ENCODE measurements around the gene EML3.
"Not testable (repeated sequence)": the region's sequence is repeated elsewhere in the genome, so short reads cannot be mapped to it uniquely, and the experiment has no call there.

The EML3 gene

DNA sequence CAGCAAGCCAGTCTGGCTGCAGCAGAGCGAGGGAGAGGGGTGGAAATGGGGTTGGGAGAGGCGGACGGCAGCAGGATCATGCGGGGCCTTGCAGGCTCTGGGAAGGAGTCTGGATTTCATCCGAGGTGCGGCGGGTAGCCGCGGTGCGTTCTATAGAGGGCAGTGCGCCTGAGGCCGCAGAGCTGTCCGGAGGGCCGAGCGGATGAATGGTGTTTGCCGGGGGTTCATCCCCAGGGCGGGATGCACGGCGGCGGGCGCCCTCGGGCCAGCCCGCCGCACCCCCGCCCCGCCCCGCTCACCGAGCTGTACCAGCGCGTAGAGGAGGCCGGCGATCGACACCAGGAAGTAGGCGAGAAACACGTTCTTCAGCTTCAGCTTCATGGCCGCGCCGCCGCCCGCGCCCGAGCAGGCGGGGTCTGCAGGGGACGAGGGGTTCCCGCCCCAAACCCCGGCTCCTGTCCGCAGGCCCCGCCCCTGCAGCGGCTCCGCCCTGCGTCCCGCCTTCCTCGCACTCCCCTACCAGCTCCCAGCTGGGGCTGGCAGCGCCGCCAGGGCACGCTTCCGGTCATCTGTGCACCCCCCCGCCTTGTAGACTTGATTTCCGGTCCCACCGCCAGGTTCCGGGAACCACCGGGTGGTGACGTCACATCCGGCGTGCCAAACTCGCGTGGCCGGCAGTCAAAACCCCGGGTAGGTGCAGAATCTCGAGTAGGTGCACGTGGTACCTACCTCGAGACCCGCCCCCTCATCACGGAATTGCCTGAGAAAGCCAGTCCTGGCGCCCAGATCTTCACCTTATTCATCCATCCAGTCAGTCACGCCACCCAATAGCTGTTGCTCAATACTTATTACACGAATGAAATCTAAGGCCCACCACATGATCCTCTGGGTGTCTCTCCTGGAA lies 9.2 kb upstream of the EML3 start, which contains the start of gene B3GAT3:
Gene B3GAT3 (minus strand): TSS at position 420 of the 904 bp plus-strand sequence. CDS start 39 bp downstream, at position 381.
- peak; percentile 94 to 95 for DNase-seq (ENCODE audit: low read depth in 2 of 2)

DNA sequence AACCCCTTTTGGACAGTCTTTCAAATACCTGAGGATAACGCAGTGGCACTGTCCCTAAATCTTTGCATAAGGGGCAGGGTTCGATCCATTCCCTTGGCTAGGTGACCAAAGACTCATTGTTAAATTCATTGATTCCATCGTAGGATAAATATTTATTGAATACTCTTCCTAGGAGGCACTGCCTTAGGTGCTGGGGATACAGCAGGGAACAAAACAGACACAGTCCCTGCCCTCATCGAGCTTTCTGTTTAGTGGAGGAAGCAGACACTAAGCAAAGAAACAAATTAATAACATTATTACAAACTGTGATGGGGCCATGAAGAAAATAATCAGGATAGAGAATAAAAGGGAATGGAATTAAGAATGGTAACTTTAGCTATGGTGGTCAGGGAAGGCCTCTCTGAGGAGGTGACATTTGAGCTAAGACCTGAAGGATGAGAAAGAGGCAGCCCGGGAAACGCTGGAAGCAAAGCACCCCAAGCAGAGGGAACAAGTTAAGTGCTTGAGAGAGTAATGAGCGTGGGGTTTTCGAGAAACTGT lies 8.5 kb upstream of the EML3 start:
- no peak for DNase-seq (ENCODE audit: low read depth in 2 of 2)

DNA sequence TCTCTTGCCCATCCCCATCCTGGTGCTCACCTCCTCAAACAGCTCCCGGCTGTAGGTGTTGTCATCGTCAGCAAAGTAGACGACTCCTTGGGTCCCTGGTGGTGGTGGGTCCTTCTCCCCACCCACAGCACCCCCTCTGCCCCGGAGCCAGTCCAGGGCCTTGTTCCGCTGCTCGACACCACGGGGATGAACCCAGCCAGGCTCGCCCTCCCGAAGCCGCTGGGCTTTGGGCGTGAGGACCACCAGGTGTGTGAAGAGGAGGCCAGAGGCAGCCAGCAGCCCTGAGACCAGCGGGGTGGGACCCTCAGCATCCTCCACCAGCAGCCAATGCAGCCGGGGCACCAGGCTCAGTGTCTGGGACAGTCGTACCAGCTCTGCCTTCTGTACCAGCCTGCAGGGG lies 4.4 kb upstream of the EML3 start:
- not testable (repeated sequence) for DNase-seq (ENCODE audit: low read depth in 2 of 2)

DNA sequence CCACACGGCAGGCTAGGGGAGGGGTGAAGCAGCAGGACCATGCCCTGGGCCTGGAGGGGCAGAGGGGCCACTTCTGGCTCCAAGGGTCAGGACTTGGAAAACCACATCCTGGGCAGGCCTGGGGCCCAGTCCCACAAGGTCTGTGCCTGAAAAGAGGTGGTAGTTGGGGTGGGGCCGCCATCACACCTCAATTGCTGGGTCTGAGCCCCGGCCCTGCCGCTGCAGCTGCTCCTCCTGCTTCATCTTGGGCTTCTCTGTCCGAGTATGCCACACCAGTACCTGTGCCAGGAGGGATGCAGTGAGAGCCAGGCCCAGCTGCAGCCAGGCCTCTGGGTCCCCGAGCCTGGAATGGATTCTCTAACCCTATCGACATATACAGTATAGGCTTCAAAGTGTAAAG lies 2.9 kb upstream of the EML3 start:
- DNase-seq (ENCODE audit: low read depth in 2 of 2) = no peak

DNA sequence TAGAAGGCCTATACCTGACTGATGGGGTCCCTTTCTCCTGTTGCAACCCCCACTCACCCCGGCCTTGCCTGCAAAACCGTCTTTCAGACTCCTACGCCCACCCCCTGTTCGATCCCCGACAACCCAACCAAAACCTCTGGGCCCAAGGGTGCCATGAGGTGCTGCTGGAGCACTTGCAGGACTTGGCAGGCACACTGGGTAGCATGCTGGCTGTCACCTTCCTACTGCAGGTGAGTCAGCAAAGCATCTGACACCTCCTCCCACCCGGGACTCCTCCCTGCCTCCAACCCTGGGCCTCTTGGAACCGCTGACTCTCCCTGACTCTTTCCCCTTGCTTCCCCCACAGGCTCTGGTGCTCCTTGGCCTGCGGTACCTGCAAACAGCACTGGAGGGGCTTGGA lies 1.7 kb upstream of the EML3 start:
- DNase-seq (ENCODE audit: low read depth in 2 of 2) = no peak

- no peak for DNase-seq (ENCODE audit: low read depth in 2 of 2)
Observed at GRCh38 chr11:62613291-62613778, 760 bp upstream of the EML3 start.

DNA sequence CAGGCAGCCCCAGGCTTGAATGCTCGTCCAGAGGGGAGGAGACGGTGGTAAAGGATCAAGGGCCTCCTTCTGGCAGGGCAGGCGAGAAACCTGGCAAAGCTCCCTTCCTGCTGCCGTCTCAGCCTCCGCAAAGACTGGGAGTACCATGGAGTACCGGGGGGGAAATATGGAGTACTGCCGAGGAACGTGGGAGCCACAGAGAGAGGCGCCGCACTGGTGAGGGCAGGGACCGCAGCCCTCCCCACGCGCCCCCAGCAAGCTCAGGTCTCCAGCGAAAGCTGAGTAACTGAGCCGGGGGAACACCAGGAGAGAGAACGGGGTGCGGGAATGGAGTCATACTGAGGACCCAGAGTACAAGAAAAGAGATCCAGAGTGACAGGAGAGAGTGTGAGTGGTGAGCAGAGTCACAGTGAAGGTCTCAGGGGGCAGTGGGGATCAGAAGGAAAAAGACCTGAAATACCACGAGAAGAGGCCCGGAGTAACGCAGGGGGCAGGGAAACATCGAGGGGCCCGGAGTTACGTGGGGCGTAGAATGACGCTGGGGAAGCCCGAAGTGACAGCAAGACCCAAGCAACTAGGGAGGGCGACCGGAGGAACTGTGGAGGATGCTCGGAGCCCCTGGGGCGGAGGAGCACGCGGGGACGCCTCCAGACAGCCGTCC lies 740 bp downstream of the EML3 start:
- DNase-seq (ENCODE audit: low read depth in 2 of 2) = no peak

- DNase-seq (ENCODE audit: low read depth in 2 of 2) = no peak
Observed at GRCh38 chr11:62610814-62611704, 1.5 kb downstream of the EML3 start.

DNA sequence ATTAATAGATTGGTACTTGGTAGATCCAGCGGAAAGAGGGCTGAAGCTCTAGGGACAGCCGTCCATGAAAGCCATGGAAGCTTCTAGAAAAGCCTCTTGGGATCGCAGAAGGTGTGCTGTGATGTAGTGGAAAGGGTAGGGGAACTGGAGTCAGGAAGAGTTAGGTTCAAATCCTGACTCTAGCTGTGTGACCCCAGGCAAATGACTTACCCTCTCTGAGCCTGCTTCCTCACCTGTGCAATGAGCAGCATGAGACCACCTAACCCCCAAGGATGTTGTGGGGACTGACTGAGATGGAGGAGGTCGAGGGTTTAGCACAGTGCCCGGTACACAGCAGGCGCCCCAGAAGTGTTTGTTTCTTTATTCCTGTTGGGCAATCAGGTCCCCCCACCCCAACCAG lies 2.2 kb downstream of the EML3 start:
- DNase-seq (ENCODE audit: low read depth in 2 of 2) = no peak

GRCh38 chr11:62608776-62609175 lies 3.8 kb downstream of the EML3 start:
- DNase-seq (ENCODE audit: low read depth in 2 of 2) = no peak

- DNase-seq (ENCODE audit: low read depth in 2 of 2) = no peak
Observed at GRCh38 chr11:62607714-62608113, 4.9 kb downstream of the EML3 start.

GRCh38 chr11:62605902-62606301 lies 6.7 kb downstream of the EML3 start:
- DNase-seq (ENCODE audit: low read depth in 2 of 2) = no peak

DNA sequence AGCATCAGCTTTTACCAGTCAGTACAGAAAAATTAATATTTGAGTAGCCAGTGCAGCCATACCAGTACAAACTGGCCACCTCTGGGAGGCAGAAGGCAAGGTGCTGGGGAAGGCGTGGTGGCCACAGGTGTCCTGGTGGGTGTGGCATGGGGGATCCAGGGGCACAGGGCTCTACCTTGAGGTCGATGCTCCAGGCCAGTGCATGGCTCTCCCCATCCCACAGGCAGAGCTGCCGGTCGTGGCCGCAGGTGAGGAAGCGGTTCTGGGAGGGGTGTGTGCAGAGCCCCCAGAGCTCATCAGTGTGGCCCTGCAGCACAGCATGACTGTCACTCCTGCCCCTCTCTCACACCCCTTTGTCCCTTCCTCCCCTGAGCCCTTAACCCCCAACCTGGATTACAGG lies 7.1 kb downstream of the EML3 start:
- DNase-seq (ENCODE audit: low read depth in 2 of 2) = no peak

- no peak for DNase-seq (ENCODE audit: low read depth in 2 of 2)
Observed at GRCh38 chr11:62604460-62605120, 8.0 kb downstream of the EML3 start.

- no peak for DNase-seq (ENCODE audit: low read depth in 2 of 2)
Observed at GRCh38 chr11:62603776-62604299, 8.7 kb downstream of the EML3 start.

DNA sequence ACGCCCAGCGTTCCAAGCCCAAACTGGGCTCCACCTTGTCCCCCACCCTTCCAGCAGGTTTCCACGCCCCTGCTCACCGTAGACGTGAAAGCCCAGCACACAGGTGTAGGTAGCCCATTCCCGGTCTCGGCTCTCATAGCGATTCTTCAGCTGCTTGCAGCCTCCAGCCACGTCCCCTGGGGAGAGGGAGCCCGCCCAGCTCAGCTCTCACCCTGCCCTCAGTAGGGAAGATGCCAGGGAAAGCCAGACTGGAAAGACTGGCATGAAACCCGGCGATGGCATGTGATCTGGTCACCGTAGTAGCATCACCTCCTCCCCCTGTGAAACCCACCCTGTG lies 9.5 kb downstream of the EML3 start:
- DNase-seq (ENCODE audit: low read depth in 2 of 2) = no peak

DNA sequence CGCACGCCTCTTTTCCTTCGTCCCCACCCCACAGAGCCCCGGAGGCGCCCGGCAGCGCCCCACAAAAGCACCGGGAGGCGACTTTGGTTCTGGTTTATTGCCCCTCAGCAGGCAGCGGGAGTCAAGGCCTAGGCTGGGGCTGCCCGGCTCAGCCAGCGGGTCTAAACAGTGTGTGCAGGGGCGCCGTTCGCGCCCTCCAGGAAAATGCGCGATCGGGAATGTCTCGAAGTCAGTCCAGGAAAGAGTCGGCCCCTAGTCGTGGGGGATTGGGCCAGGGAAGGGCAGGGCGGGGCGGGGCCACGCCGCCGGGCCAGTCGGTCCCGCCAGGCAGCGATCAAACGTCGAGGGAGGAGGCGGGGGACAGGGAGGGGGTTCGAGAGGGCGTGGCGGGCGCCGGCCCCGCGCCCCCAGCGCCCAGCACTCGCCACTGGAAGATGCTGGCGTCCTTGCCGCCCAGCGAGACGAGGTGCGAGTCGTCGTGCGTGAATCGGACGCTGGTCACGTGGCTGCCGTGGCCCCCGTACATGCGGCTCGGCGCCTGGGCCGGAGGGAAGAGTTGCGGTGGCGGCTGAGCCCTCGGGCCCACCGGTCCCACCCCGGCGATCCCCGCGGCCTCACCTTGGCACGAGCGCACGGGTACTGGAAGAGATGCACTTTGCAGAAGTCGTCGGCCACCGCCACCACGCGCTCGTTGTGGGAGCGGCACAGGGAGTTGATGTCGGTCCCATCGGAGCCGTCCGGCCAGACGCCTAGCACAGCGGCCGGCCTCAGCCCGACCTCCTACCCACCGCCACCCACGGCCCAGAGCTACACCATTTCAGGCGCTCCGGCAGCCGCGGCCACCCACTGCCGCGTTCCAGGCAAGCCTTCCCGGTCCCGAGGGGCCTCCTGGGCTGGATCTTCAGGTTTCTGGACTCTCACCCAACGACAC lies 10.2 kb downstream of the EML3 start:
- DNase-seq (ENCODE audit: low read depth in 2 of 2) = no peak

GRCh38 chr11:62601372-62602140 lies 11.0 kb downstream of the EML3 start, which contains the start of gene MTA2:
MTA2 (minus strand) TSS chr11:62601865; CDS start chr11:62601450, 415 bp downstream.
- DNase-seq (ENCODE audit: low read depth in 2 of 2) = peak; percentile 99

GRCh38 chr11:62601122-62601371 lies 11.5 kb downstream of the EML3 start:
- DNase-seq (ENCODE audit: low read depth in 2 of 2) = no peak

All from stimulated activated CD4-positive, alpha-beta T cell treated with anti-CD3 and anti-CD28 coated beads, Interleukin-4, amount 100 ng/mL, for 48 hours (primary cell).